GM19467 (cell line): Measurements from ENCODE around the gene ZBTB49.
"Not testable (repeated sequence)": the region's sequence is repeated elsewhere in the genome, so short reads cannot be mapped to it uniquely, and the experiment has no call there.

ENCODE experiments used
- ATAC-seq: cut with Tn5 transposase; IDR thresholded peaks from one replicate; pipeline ENCODE4 v1.9.1; 2021; ENCODE audit warnings: mild to moderate bottlenecking, moderate library complexity; ENCODE audit not compliant: unreplicated experiment

The ZBTB49 gene

GRCh38 chr4:4321951-4322688 lies 32.1 kb downstream of the ZBTB49 start:
- ATAC-seq = no peak

- no peak for ATAC-seq
Observed at GRCh38 chr4:4323705-4324534, 33.9 kb downstream of the ZBTB49 start.

GRCh38 chr4:4325321-4325720 lies 35.3 kb downstream of the ZBTB49 start:
- no peak for ATAC-seq

- ATAC-seq = no peak
Observed at GRCh38 chr4:4326166-4326565, 36.1 kb downstream of the ZBTB49 start.

- no peak for ATAC-seq
Observed at GRCh38 chr4:4327652-4328121, 37.6 kb downstream of the ZBTB49 start.

- ATAC-seq = no peak
Observed at GRCh38 chr4:4328206-4328605, 38.2 kb downstream of the ZBTB49 start.

GRCh38 chr4:4328840-4329239 lies 38.8 kb downstream of the ZBTB49 start:
- no peak for ATAC-seq

- ATAC-seq = no peak
Observed at GRCh38 chr4:4329496-4329895, 39.4 kb downstream of the ZBTB49 start.

- no peak for ATAC-seq
Observed at GRCh38 chr4:4330794-4331193, 40.7 kb downstream of the ZBTB49 start.

- ATAC-seq = no peak
Observed at GRCh38 chr4:4332529-4332928, 42.5 kb downstream of the ZBTB49 start.

- no peak for ATAC-seq
Observed at GRCh38 chr4:4333265-4333706, 43.2 kb downstream of the ZBTB49 start.

GRCh38 chr4:4334798-4335520 lies 44.9 kb downstream of the ZBTB49 start:
- ATAC-seq = peak; percentile 70

- no peak for ATAC-seq
Observed at GRCh38 chr4:4338210-4339001, 48.4 kb downstream of the ZBTB49 start.

- ATAC-seq = no peak
Observed at GRCh38 chr4:4339504-4340085, 49.5 kb downstream of the ZBTB49 start.

GRCh38 chr4:4341861-4342650 lies 52.0 kb downstream of the ZBTB49 start:
- no peak for ATAC-seq

- ATAC-seq = no peak
Observed at GRCh38 chr4:4343038-4343437, 53.0 kb downstream of the ZBTB49 start.

- ATAC-seq = peak; percentile 84
Observed at GRCh38 chr4:4344915-4345527, 55.0 kb downstream of the ZBTB49 start.

GRCh38 chr4:4347585-4347984 lies 57.5 kb downstream of the ZBTB49 start:
- no peak for ATAC-seq

GRCh38 chr4:4348585-4348984 lies 58.5 kb downstream of the ZBTB49 start:
- ATAC-seq = not testable (repeated sequence)
